OCI-LY3 (cell line): ENCODE results near the gene CNPY4.

Experiments used
- EZH2phosphoT487 ChIP-seq: fragments of 200-600 bp; shearing (Covaris generic); IDR thresholded peaks from 2 replicates; pipeline ENCODE4 v1.6.1; 2018; ENCODE audit warnings: antibody characterized with exemption, mixed run types, low read depth
- TF ChIP-seq, protein P1 (sequence below): fragments of 200-600, 300-600 bp; sonication (generic); IDR thresholded peaks from 2 replicates; pipeline ENCODE4 v1.5.1; 2014; ENCODE audit warnings: antibody characterized with exemption, low read length, low read depth

GRCh38 chr7:100126239-100126930, 7.0 kb downstream of the CNPY4 start:
- TF ChIP-seq, protein P1, sequence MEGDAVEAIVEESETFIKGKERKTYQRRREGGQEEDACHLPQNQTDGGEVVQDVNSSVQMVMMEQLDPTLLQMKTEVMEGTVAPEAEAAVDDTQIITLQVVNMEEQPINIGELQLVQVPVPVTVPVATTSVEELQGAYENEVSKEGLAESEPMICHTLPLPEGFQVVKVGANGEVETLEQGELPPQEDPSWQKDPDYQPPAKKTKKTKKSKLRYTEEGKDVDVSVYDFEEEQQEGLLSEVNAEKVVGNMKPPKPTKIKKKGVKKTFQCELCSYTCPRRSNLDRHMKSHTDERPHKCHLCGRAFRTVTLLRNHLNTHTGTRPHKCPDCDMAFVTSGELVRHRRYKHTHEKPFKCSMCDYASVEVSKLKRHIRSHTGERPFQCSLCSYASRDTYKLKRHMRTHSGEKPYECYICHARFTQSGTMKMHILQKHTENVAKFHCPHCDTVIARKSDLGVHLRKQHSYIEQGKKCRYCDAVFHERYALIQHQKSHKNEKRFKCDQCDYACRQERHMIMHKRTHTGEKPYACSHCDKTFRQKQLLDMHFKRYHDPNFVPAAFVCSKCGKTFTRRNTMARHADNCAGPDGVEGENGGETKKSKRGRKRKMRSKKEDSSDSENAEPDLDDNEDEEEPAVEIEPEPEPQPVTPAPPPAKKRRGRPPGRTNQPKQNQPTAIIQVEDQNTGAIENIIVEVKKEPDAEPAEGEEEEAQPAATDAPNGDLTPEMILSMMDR, result no peak
- TF ChIP-seq EZH2phosphoT487, result no peak
